HUES6 (cell line): Measurements from ENCODE around the gene TBC1D22A.
"Not testable (repeated sequence)": the region's sequence is repeated elsewhere in the genome, so short reads cannot be mapped to it uniquely, and the experiment has no call there.

Source experiments
- H3K27ac ChIP-seq: 2 replicates; pipeline ENCODE4 v1.7.0; 2013; ENCODE audit warnings: low read depth, mild to moderate bottlenecking, low read length, inconsistent platforms
- H3K27me3 ChIP-seq: 2 replicates; pipeline ENCODE4 v1.6.1; 2013; ENCODE audit warnings: low read length; ENCODE audit not compliant: control insufficient read depth, insufficient read depth
- H3K36me3 ChIP-seq: 2 replicates; pipeline ENCODE4 v1.6.1; 2013; ENCODE audit warnings: low read length; ENCODE audit not compliant: control insufficient read depth, insufficient read depth
- H3K4me1 ChIP-seq: 2 replicates; pipeline ENCODE4 v1.6.1; 2013; ENCODE audit warnings: low read length; ENCODE audit not compliant: control insufficient read depth, insufficient read depth
- H3K4me3 ChIP-seq: 2 replicates; pipeline ENCODE4 v1.5.1; 2013; ENCODE audit warnings: low read depth, low read length
- H3K9ac ChIP-seq: one replicate; pipeline ENCODE4 v1.6.1; 2013; ENCODE audit warnings: mild to moderate bottlenecking, low read length
- H3K9me3 ChIP-seq: 2 replicates; pipeline ENCODE4 v1.6.1; 2013; ENCODE audit warnings: low read depth, low read length; ENCODE audit not compliant: control insufficient read depth, insufficient read depth

Gene TBC1D22A

GRCh38 chr22:46730568-46731245 is 31.7 kb upstream of the TBC1D22A start:
- no peak overlapping the region for H3K27ac ChIP-seq
- H3K4me3 ChIP-seq, result no peak overlapping the region
- H3K9ac ChIP-seq, result no peak overlapping the region
- no peaks in the 10 kb centered on the region for H3K9me3 ChIP-seq
- peaks cover 17% of the 10 kb centered on the region for H3K4me1 ChIP-seq
- peaks cover 11% of the 10 kb centered on the region; the same call in 1 of the 2 replicates for H3K36me3 ChIP-seq
- H3K27me3 ChIP-seq, result no peaks in the 10 kb centered on the region

- no peak overlapping the region for H3K4me3 ChIP-seq
- H3K9ac ChIP-seq, result no peak overlapping the region
- 0 out of 2 replicates have a peak, but pooled peaks cover 6% of the 10 kb centered on the region for H3K36me3 ChIP-seq
- H3K27me3 ChIP-seq, result no peaks in the 10 kb centered on the region
- H3K4me1 ChIP-seq, result peaks cover 24% of the 10 kb centered on the region
- H3K27ac ChIP-seq, result no peak overlapping the region
- no peaks in the 10 kb centered on the region for H3K9me3 ChIP-seq
These were observed 31.0 kb upstream of the TBC1D22A start for GRCh38 chr22:46731246-46732040.

GRCh38 chr22:46732041-46732379 is 30.4 kb upstream of the TBC1D22A start:
- 0 out of 2 replicates have a peak, but pooled peaks cover 6% of the 10 kb centered on the region for H3K36me3 ChIP-seq
- H3K9ac ChIP-seq, result no peak overlapping the region
- no peak overlapping the region for H3K27ac ChIP-seq
- H3K4me3 ChIP-seq, result no peak overlapping the region
- H3K4me1 ChIP-seq, result peaks cover 27% of the 10 kb centered on the region
- H3K9me3 ChIP-seq, result no peaks in the 10 kb centered on the region
- H3K27me3 ChIP-seq, result no peaks in the 10 kb centered on the region

GRCh38 chr22:46732513-46732912 is 29.9 kb upstream of the TBC1D22A start:
- no peak overlapping the region for H3K27ac ChIP-seq
- no peaks in the 10 kb centered on the region for H3K9me3 ChIP-seq
- H3K9ac ChIP-seq, result no peak overlapping the region
- H3K4me3 ChIP-seq, result no peak overlapping the region
- peaks cover 27% of the 10 kb centered on the region for H3K4me1 ChIP-seq
- H3K27me3 ChIP-seq, result no peaks in the 10 kb centered on the region
- H3K36me3 ChIP-seq, result 0 out of 2 replicates have a peak, but pooled peaks cover 6% of the 10 kb centered on the region

GRCh38 chr22:46734213-46734722 is 28.2 kb upstream of the TBC1D22A start:
- H3K9ac ChIP-seq, H3K27me3 ChIP-seq, H3K36me3 ChIP-seq, H3K9me3 ChIP-seq, H3K4me3 ChIP-seq, H3K27ac ChIP-seq: not testable (repeated sequence)
- H3K4me1 ChIP-seq, result peaks cover 33% of the 10 kb centered on the region

- H3K4me1 ChIP-seq, result peaks cover 36% of the 10 kb centered on the region
- 0 out of 2 replicates have a peak, but pooled peaks cover 6% of the 10 kb centered on the region for H3K36me3 ChIP-seq
- no peak overlapping the region for H3K4me3 ChIP-seq
- H3K9ac ChIP-seq, result no peak overlapping the region
- no peaks in the 10 kb centered on the region for H3K27me3 ChIP-seq
- no peak overlapping the region for H3K27ac ChIP-seq
- no peaks in the 10 kb centered on the region for H3K9me3 ChIP-seq
These were observed 27.5 kb upstream of the TBC1D22A start for GRCh38 chr22:46734830-46735453.

GRCh38 chr22:46735747-46736608 is 26.5 kb upstream of the TBC1D22A start:
- Histone ChIP-seq H3K9me3 (no peaks in the 10 kb centered on the region), H3K27me3 (no peaks in the 10 kb centered on the region), H3K4me1 (peaks cover 36% of the 10 kb centered on the region), H3K36me3 (0 out of 2 replicates have a peak, but pooled peaks cover 6% of the 10 kb centered on the region), H3K27ac (no peak overlapping the region), H3K9ac (no peak overlapping the region), H3K4me3 (peak overlapping the region; percentile 78)

- Histone ChIP-seq H3K27me3 (no peaks in the 10 kb centered on the region), H3K27ac (no peak overlapping the region), H3K36me3 (0 out of 2 replicates have a peak, but pooled peaks cover 6% of the 10 kb centered on the region), H3K4me3 (peak overlapping the region; percentile 78), H3K9me3 (no peaks in the 10 kb centered on the region), H3K9ac (no peak overlapping the region), H3K4me1 (peaks cover 29% of the 10 kb centered on the region)
These were observed 25.7 kb upstream of the TBC1D22A start for GRCh38 chr22:46736705-46737104.

- peak overlapping the region; percentile 72 for H3K9ac ChIP-seq
- H3K9me3 ChIP-seq, result no peaks in the 10 kb centered on the region
- no peaks in the 10 kb centered on the region for H3K27me3 ChIP-seq
- no peak overlapping the region for H3K27ac ChIP-seq
- peaks cover 23% of the 10 kb centered on the region for H3K4me1 ChIP-seq
- 0 out of 2 replicates have a peak, but pooled peaks cover 6% of the 10 kb centered on the region for H3K36me3 ChIP-seq
- H3K4me3 ChIP-seq, result peak overlapping the region; percentile 78
These were observed 25.1 kb upstream of the TBC1D22A start for GRCh38 chr22:46737105-46737975.
